OCI-LY3 (cell line): ENCODE results near the gene GINS2.

Experiments used
- CTCF ChIP-seq: fragments of 200-600, 300-600 bp; sonication (generic); IDR thresholded peaks from 2 replicates; pipeline ENCODE4 v1.5.1; 2014; ENCODE audit warnings: antibody characterized with exemption, low read length, low read depth
- EZH2phosphoT487 ChIP-seq: fragments of 200-600 bp; shearing (Covaris generic); IDR thresholded peaks from 2 replicates; pipeline ENCODE4 v1.6.1; 2018; ENCODE audit warnings: antibody characterized with exemption, mixed run types, low read depth

- TF ChIP-seq CTCF, result no peak
- TF ChIP-seq EZH2phosphoT487, result no peak
These were observed 55.4 kb downstream of the GINS2 start for GRCh38 chr16:85633438-85633743.
